HG03558 (cell line): ENCODE measurements around the gene CAMK2G.
"Not testable (repeated sequence)": the region's sequence is repeated elsewhere in the genome, so short reads cannot be mapped to it uniquely, and the experiment has no call there.

Experiments used
- ATAC-seq: cut with Tn5 transposase; IDR thresholded peaks from one replicate; pipeline ENCODE4 v1.9.1; 2021; ENCODE audit warnings: moderate number of reproducible peaks; ENCODE audit not compliant: unreplicated experiment; ENCODE audit errors: extremely low read depth

The CAMK2G gene

GRCh38 chr10:73799899-73800559 is 74.3 kb downstream of the CAMK2G start:
- no peak for ATAC-seq

- ATAC-seq, result no peak
Observed at GRCh38 chr10:73798927-73799560, 75.3 kb downstream of the CAMK2G start.

DNA sequence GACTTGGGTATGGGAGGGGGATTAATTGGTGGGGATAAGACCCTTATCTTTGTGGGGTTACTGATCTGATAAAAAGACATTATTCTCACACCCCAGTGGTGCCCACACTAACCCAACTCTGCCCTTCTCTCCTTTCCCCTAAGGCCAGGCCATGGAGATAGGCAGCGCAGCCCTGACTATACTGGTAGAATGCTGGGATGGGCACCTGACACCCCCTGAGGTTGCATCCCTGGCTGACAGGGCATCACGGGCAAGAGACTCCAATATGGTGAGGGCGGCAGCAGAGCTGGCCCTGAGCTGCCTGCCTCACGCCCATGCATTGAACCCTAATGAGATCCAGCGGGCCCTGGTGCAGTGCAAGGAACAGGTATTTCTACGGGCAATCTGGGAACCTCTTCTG is 76.3 kb downstream of the CAMK2G start:
- ATAC-seq, result no peak

DNA sequence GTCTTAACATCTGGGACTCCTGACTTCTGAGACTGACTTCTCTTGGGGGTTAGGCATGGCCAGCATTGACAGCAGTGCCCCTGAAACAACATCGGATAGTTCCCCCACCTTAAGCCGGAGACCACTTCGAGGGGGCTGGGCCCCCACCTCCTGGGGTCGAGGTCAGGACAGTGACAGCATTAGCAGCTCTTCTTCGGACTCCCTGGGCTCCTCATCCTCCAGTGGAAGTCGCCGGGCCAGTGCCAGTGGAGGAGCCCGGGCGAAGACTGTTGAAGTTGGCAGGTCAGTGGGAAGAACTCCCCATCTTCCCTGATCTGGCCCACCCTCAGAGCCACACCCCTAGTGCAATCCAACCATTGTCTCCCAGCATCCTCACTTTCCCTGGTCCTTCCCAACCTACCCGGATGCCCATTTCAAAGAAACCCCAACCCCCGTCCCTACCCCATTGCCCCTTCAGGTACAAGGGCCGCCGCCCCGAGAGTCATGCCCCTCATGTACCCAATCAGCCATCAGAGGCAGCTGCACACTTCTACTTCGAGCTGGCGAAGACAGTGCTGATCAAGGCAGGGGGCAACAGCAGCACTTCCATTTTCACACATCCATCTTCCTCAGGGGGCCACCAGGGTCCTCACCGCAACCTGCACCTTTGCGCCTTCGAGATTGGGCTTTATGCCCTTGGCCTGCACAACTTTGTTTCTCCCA is 76.9 kb downstream of the CAMK2G start:
- ATAC-seq, result no peak

- ATAC-seq, result no peak
Observed at GRCh38 chr10:73796766-73797165, 77.6 kb downstream of the CAMK2G start.

- not testable (repeated sequence) for ATAC-seq
Observed at GRCh38 chr10:73796035-73796434, 78.3 kb downstream of the CAMK2G start.

DNA sequence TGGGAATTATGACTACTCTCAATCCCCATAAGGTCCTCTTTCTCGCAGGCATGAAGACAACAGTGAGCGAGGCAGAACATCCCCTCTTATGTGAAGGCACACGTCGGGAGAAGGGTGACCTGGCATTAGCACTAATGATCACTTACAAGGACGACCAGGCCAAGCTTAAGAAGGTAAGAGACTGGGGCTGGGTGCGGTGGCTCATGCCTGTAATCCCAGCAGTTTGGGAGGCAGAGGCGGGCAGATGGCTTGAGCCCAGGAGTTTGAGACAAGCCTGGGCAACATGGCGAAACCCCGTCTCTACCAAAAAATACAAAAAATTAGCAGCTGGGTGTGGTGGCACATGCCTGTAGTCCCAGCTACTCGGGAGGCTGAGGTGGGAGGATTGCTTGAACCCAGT is 78.9 kb downstream of the CAMK2G start:
- ATAC-seq, result not testable (repeated sequence)

- ATAC-seq, result no peak
Observed at GRCh38 chr10:73793456-73793855, 80.9 kb downstream of the CAMK2G start.

DNA sequence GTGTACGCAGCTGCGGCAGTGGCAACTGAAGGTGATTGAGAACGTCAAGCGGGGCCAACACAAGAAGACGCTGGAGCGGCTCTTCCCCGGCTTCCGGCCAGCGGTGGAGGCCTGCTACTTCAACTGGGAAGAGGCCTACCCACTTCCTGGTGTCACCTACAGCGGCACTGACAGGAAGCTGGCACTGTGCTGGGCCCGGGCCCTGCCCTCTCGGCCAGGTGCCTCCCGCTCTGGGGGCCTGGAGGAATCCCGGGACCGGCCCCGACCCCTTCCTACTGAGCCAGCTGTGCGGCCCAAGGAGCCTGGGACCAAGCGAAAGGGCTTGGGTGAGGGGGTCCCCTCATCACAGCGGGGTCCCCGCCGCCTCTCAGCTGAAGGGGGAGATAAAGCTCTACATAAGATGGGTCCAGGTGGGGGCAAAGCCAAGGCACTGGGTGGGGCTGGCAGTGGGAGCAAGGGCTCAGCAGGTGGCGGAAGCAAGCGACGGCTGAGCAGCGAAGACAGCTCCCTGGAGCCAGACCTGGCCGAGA is 82.4 kb downstream of the CAMK2G start:
- ATAC-seq, result no peak

DNA sequence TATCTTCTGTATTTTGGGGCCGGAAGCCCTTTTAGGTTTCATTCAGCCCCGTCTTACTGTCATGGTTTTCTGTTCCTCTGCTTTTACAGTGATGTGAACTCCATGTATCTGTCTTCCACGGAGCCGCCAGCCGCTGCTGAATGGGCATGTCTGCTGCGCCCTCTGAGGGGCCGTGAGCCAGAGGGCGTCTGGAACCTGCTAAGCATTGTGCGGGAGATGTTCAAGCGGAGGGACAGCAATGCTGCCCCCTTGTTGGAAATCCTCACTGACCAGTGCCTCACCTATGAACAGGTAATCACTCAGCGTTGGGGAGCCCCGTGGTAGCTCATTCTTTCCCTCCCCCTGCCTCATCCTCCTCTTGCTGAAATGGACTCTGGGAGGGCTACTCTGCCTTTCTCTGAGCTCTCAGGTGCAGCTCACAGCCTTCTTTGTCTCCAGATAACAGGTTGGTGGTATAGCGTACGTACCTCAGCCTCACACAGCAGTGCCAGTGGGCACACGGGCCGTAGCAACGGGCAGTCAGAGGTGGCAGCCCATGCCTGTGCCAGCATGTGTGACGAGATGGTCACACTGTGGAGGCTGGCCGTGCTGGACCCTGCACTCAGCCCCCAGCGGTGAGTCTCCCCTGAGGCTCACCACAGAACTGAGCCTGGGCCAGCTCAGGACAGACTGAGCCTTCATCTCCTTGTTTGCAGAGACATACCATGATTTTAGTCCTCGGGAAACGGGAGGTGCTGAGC is 83.3 kb downstream of the CAMK2G start:
- ATAC-seq, result no peak

DNA sequence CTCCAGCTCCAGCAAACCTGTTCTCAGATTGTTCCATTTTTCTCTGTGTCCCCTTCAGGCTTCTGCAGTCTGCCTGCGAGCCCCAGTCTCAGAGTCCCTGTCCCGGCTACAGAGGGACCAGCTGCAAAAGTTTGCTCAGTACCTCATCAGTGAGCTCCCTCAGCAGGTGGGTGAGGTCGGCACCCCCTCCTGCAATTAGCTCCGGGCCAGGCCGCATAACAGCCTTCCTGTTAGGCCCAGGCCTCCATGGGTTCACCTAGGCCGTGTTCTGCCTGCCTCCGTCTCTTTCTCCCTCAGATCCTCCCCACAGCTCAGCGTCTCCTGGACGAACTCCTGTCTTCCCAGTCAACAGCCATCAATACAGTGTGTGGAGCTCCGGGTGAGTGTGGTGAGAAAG is 84.7 kb downstream of the CAMK2G start:
- no peak for ATAC-seq

GRCh38 chr10:73788864-73789658 is 85.3 kb downstream of the CAMK2G start:
- no peak for ATAC-seq

DNA sequence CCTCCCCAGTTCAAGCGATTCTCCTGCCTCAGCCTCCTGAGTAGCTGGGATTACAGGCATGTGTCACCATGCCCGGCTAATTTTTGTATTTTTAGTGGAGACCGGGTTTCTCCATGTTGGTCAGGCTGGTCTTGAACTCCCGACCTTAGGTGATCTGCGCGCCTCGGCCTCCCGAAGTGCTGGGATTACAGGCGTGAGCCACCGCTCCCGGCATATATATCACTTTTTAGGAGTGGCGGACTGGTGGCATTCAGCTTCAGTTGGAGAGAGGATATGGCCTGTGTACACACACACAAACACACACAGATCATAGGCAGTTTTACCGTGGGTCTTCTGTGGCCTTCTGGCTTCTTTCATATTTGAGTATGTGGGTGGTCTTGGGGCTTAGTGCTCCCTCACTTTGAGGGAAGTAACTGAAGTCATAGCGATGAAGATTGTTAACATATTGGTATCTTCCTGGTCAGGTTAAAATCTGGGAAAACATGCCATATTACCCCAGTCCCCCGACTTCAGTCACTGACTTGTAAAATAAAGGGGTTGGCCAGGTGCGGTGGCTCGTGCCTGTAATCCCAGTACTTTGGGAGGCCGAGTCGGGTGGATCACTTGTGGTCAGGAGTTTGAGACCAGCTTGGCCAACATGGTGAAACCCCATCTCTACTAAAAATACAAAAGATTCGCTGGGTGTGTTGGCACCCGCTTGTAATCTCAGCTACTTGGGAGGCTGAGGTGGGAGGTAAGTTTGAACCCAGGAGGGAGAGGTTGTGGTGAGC is 87.1 kb downstream of the CAMK2G start:
- ATAC-seq, result not testable (repeated sequence)

- no peak for ATAC-seq
Observed at GRCh38 chr10:73786512-73786885, 87.9 kb downstream of the CAMK2G start.

DNA sequence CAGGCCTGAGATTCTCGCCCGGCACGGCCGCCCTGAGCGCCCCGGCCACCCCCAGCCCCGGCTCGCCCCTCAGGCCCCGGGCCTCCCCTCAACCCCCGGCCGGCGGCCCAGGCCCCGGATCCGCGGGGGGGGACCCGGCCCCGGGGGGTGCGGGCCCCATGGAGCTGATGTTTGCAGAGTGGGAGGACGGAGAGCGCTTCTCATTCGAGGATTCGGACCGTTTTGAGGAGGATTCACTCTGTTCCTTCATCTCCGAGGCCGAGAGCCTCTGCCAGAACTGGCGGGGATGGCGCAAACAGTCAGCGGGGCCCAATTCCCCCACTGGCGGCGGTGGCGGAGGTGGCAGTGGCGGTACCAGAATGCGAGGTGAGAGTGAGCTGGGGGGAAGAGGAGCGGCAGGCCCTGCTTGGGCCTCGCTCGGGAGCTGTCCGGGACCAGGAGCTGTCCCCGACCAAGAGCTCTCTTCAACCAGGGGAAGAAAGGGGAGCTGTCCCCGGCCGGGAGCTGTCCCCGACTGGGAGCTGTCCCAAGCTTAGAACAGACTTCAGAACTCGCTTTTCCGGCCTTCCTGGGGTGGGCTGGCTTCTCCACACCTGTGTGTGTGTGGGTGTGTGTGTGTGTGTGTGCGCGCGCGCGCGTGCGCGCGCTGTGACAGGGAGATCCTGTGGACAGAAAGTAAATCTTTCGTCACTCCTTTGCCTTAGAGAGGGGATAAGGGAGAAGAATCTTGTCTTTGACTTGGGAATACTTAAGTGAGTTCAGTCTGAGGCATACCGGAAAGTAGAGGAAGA is 88.4 kb downstream of the CAMK2G start:
- peak; percentile 4 for ATAC-seq

DNA sequence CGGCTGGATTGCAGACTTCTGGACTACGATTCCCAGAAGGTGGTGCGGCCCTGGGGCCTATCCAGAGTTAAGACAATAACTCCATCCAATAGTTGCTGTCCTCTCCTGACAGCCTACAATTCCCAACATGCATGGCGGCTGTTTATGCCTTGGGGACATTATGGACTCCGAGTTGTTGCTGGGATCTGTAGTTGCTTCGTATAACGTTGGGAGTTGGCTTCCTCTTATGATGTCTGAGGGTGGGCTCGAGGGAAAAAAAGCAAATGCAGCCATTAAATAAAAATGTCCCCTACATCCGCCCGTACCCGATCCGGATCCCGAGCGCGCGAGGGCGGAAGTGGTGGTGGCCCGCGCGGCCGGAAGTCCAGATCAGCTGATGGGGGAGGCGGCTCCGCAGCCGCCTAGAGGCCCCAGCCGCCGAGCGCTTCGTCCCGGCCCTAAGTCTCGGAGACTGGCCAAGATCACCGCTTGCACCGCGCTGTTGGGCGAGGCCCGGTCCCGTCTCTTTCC is 89.1 kb downstream of the CAMK2G start, which contains the start of gene ZSWIM8:
Gene ZSWIM8 (plus strand): TSS at position 396 of the 510 bp plus-strand sequence. CDS start 273 bp downstream, outside the sequence.
- peak; percentile 58 for ATAC-seq

- ATAC-seq, result no peak
Observed at GRCh38 chr10:73782749-73783085, 91.6 kb downstream of the CAMK2G start.
